MCF 10A (cell line): ENCODE data around the gene REX1BD. TPM values are rescaled to one million over a fixed set of nuclear protein-coding genes. Genes with fewer than 3 reads are reported as not detected.

Source experiments
- BruUV-seq: library from RNA; stranded (reverse); fragments of 400-500 nt; replicated peaks from 2 replicates; lab custom pipeline; 2021; lab: Mats Ljungman, UMichigan
- CTCF ChIA-PET: fragments of 300-600 bp; sonication (Branson Sonifier 250); formaldehyde crosslinking; extraction: SDS; loops from one replicate; lab custom pipeline; 2021; ENCODE audit warnings: antibody characterized with exemption, inconsistent platforms; lab: Yijun Ruan, JAX
- POLR2A ChIA-PET: fragments of 300-600, 350-650 bp; sonication (Branson Sonifier 250); formaldehyde crosslinking; extraction: SDS; loops from one replicate; lab custom pipeline; 2020; ENCODE audit warnings: antibody characterized with exemption, inconsistent platforms; lab: Yijun Ruan, JAX
- DNase-seq: peaks from one replicate; pipeline ENCODE4 v3.0.0-alpha.2; 2018; ENCODE audit not compliant: unreplicated experiment
- H3K27ac Mint-ChIP-seq: one replicate; pipeline ENCODE4 v1.8.0; 2022; ENCODE audit warnings: mild to moderate bottlenecking, low read depth, mixed read lengths; ENCODE audit not compliant: unreplicated experiment
- H3K27me3 Mint-ChIP-seq: one replicate; pipeline ENCODE4 v1.8.0; 2022; ENCODE audit warnings: mixed read lengths; ENCODE audit not compliant: insufficient read depth, unreplicated experiment
- H3K36me3 Mint-ChIP-seq: one replicate; pipeline ENCODE4 v1.8.0; 2022; ENCODE audit warnings: mild to moderate bottlenecking, moderate library complexity, mixed read lengths; ENCODE audit not compliant: insufficient read depth, unreplicated experiment
- H3K4me1 Mint-ChIP-seq: one replicate; pipeline ENCODE4 v1.8.0; 2022; ENCODE audit warnings: mixed read lengths; ENCODE audit not compliant: insufficient read depth, unreplicated experiment
- H3K4me3 Mint-ChIP-seq: one replicate; pipeline ENCODE4 v1.8.0; 2022; ENCODE audit warnings: mild to moderate bottlenecking, moderate library complexity, mixed read lengths; ENCODE audit not compliant: unreplicated experiment
- H3K9me3 Mint-ChIP-seq: one replicate; pipeline ENCODE4 v1.8.0; 2022; ENCODE audit warnings: mixed read lengths; ENCODE audit not compliant: unreplicated experiment
- intact Hi-C: fragments of 100-400 bp; cut with micrococcal nuclease; formaldehyde crosslinking; loops from 2 replicates; pipeline ENCODE4 v1.14.1; 2022
- total RNA-seq: library from RNA; stranded (reverse); gene quantifications from 2 replicates; pipeline ENCODE4 v1.2.3, GENCODE V29; 2022
- TF ChIP-seq, protein P1 (sequence below): fragments of 200-600 bp; IDR thresholded peaks from one replicate; pipeline ENCODE4 v1.8.0; 2022; ENCODE audit warnings: antibody characterized with exemption, mild to moderate bottlenecking; ENCODE audit not compliant: unreplicated experiment

REX1BD gene
- total RNA-seq, 1 experiment from 2014 or later, result 49.3 TPM

DNA sequence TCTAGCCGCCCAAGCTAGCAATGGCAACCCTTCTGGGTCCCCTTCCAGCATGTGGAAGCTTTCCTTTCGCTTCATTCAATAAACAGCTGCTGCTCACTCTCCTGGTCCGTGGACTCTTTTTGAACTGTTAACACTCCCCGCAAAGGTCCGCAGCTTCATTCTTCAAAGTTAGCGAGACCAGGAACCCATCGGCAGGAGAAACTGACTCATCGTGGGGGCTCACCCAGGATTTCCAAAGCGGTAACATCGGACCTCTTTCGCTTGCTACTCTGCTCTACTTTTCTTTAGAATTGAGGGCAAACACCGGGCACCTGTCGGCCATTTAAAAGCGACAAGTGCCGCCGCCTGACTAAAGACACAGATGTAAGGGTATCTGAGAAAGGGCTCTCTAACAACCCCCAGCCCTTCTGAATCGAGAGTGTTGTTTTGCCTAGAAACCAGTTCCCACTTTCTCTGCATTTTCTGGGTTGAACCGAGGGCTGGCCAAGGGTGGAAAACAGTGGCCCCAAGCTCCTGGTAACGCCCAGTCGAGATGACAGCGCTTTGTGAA, 11.2 kb upstream of the REX1BD start:
- Mint-ChIP-seq H3K36me3 (peaks cover 55% of the 10 kb centered on the region), H3K4me1 (peaks cover 7% of the 10 kb centered on the region), H3K9me3 (no peaks in the 10 kb centered on the region), H3K27me3 (no peaks in the 10 kb centered on the region), H3K4me3 (no peak overlapping the region), H3K27ac (no peak overlapping the region)
- ChIA-PET POLR2A (interaction anchor here (0.6 to 0.9 kb wide), 2 partner anchors 10 to 111 kb away, joined by 3 to 4 read pairs; no protein-coding TSS in a partner anchor), CTCF (interaction anchor here (1.2 to 1.9 kb wide), 2 partner anchors 10 to 126 kb away, joined by 8 to 12 read pairs; partner anchors contain the start of gene REX1BD)
- intact Hi-C loops, result no loop called here
- TF ChIP-seq, protein P1, sequence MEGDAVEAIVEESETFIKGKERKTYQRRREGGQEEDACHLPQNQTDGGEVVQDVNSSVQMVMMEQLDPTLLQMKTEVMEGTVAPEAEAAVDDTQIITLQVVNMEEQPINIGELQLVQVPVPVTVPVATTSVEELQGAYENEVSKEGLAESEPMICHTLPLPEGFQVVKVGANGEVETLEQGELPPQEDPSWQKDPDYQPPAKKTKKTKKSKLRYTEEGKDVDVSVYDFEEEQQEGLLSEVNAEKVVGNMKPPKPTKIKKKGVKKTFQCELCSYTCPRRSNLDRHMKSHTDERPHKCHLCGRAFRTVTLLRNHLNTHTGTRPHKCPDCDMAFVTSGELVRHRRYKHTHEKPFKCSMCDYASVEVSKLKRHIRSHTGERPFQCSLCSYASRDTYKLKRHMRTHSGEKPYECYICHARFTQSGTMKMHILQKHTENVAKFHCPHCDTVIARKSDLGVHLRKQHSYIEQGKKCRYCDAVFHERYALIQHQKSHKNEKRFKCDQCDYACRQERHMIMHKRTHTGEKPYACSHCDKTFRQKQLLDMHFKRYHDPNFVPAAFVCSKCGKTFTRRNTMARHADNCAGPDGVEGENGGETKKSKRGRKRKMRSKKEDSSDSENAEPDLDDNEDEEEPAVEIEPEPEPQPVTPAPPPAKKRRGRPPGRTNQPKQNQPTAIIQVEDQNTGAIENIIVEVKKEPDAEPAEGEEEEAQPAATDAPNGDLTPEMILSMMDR, result no peak
- no peak for DNase-seq
- BruUV-seq, result no TSS peak

DNA sequence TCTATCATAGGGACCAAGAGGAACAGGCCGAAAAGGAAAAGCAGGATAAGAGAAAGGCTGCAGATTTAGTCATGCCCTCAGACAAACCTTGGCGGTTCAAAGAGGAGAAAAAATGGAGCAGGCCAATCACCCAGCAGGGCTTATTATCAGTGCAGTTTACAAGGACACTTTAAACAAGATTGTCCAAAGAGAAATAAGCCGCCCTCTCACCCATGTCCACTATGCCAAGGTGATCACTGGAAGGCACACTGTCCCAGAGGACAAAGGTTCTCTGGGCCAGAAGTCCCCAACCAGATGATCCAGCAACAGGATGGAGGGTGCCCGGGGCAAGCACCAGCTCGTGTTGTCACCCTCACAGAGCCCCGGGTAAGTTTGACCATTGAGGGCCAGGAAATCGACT, 8.3 kb upstream of the REX1BD start:
- H3K27ac Mint-ChIP-seq, result no peak overlapping the region
- CTCF ChIA-PET, result interaction anchor here (0.6 to 1.1 kb wide), 4 partner anchors 9 to 309 kb away, joined by 3 to 4 read pairs (median 3); partner anchors contain the start of gene REX1BD

DNA sequence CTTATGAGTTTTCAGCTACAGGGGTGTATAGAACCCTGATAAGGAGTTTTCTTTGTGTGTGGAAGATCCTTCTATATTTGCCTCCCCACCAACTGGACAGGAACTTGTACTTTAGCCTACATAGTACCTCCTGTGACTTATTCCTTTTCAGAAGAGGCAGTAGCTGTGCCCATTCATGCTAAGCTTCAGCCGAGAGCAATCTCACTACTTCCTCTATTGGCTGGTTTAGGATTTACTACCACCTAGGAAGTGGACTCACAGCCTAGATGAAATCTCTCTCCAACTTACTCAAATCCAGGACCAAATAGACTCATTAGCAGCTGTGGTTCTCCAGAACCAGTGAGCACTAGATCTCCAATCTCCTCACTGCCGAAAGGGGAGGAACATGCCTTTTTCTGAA, 2.3 kb upstream of the REX1BD start:
- Mint-ChIP-seq H3K9me3 (no peaks in the 10 kb centered on the region), H3K36me3 (peaks cover 15% of the 10 kb centered on the region), H3K27ac (no peak overlapping the region), H3K27me3 (no peaks in the 10 kb centered on the region), H3K4me1 (peaks cover 11% of the 10 kb centered on the region), H3K4me3 (no peak overlapping the region)
- ChIA-PET CTCF (interaction anchor here (0.6 to 3.5 kb wide), 8 partner anchors 10 to 330 kb away, joined by 3 to 12 read pairs (median 4); partner anchors contain the start of gene ELL), POLR2A (interaction anchor here (0.6 to 1.8 kb wide), 3 partner anchors 14 to 99 kb away, joined by 3 to 8 read pairs (median 3); partner anchors contain the start of gene UBA52)
- TF ChIP-seq, protein P1, result no peak
- no TSS peak for BruUV-seq
- no peak for DNase-seq
- intact Hi-C loops, result loop anchor here (5.0 kb wide), 2 partner anchors 91 to 124 kb away; no protein-coding TSS in a partner anchor

More for the DNA sequence above, 8.3 kb upstream of the REX1BD start:
- no TSS peak for BruUV-seq
- TF ChIP-seq, protein P1, result no peak
- POLR2A ChIA-PET, result interaction anchor here (1.9 to 4.2 kb wide), 2 partner anchors 8 to 10 kb away, joined by 11 to 28 read pairs; partner anchors contain the start of genes REX1BD and UBA52
- Mint-ChIP-seq H3K4me3 (no peak overlapping the region), H3K9me3 (no peaks in the 10 kb centered on the region), H3K4me1 (no peaks in the 10 kb centered on the region), H3K27me3 (no peaks in the 10 kb centered on the region), H3K36me3 (peaks cover 26% of the 10 kb centered on the region)
- DNase-seq, result no peak
- intact Hi-C loops, result no loop called here

GRCh38 chr19:18587561-18587960, 1.0 kb upstream of the REX1BD start:
- DNase-seq, result no peak
- no peaks in the 10 kb centered on the region for H3K27me3 Mint-ChIP-seq
- ChIA-PET POLR2A (interaction anchor here (1.2 to 3.6 kb wide), 6 partner anchors 9 to 91 kb away, joined by 3 to 87 read pairs (median 17); partner anchors contain the start of genes ELL, KXD1 and UBA52), CTCF (interaction anchor here (0.6 to 3.5 kb wide), 19 partner anchors 11 to 333 kb away, joined by 3 to 27 read pairs (median 4); partner anchors contain the start of genes ELL and UBA52)
- no peaks in the 10 kb centered on the region for H3K9me3 Mint-ChIP-seq
- no peak overlapping the region for H3K4me3 Mint-ChIP-seq
- H3K4me1 Mint-ChIP-seq, result peaks cover 11% of the 10 kb centered on the region
- H3K27ac Mint-ChIP-seq, result no peak overlapping the region
- peaks cover 19% of the 10 kb centered on the region for H3K36me3 Mint-ChIP-seq
- intact Hi-C loops, result loop anchor here (5.0 kb wide), 2 partner anchors 90 to 125 kb away; no protein-coding TSS in a partner anchor
- BruUV-seq, result no TSS peak
- TF ChIP-seq, protein P1, result no peak
